ENCODE measurements around the gene SH3BGR.
"Not testable (repeated sequence)": the region's sequence is repeated elsewhere in the genome, so short reads cannot be mapped to it uniquely, and the experiment has no call there.

SH3BGR gene

DNA sequence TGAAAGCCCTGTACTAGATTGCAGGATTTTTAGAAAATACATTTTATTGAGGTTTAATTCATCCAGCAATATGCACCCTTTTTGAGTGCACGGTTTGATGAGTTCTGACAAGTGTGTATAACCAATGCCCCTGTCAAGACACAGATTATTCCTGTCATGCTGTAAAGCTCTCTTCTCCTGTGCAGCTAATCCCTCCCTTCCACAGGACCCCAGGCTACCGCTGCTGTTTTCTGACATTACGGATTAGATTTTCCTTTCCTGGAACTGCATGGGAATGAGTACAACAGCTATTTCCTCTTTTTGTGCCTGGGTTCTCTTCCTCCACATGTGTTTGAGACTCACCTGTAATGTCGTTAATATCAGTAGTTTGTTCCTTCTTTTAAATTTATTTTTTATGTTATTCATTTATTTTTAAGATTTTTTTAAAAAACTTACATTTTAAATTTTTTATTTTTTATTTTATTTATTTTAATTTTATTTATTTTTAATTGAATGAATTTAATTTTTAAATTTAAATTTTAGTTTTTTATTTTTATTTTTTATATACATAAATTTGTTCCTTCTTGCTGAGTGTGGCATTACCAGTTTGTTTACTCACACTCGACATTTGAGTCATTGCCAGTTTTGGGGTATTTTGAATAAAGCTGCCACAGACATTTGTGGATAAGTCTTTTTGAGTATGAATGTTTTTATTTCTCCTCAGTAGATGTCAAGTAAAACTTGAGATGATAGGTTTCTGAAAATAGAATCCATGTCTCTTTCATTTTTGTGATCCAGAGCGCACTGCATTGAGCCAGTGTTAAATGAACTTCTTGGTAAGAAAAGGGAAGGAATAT is 82.0 kb downstream of the SH3BGR start:
- FAIRE-seq (no peak), DNase-seq (ENCODE audit: insufficient read length, low spot score) (no peak)
- no peak for TF ChIP-seq POLR2A (IDR thresholded peaks at IDR 0.05; ENCODE audit: low read depth, low read length)

- TF ChIP-seq POLR2A (IDR thresholded peaks at IDR 0.05; ENCODE audit: low read depth, low read length) = no peak
- FAIRE-seq (no peak), DNase-seq (ENCODE audit: insufficient read length, low spot score) (no peak)
Observed at GRCh38 chr21:39535646-39536437, 84.1 kb downstream of the SH3BGR start.

GRCh38 chr21:39536835-39537234 is 85.1 kb downstream of the SH3BGR start:
- DNase-seq (ENCODE audit: insufficient read length, low spot score) = no peak
- no peak for FAIRE-seq
- no peak for TF ChIP-seq POLR2A (IDR thresholded peaks at IDR 0.05; ENCODE audit: low read depth, low read length)

- DNase-seq (ENCODE audit: insufficient read length, low spot score) = no peak
- no peak for TF ChIP-seq POLR2A (IDR thresholded peaks at IDR 0.05; ENCODE audit: low read depth, low read length)
Observed at GRCh38 chr21:39537571-39537970, 85.8 kb downstream of the SH3BGR start.

GRCh38 chr21:39538453-39539042 is 86.8 kb downstream of the SH3BGR start:
- no peak for DNase-seq (ENCODE audit: insufficient read length, low spot score)
- no peak for FAIRE-seq
- TF ChIP-seq POLR2A (IDR thresholded peaks at IDR 0.05; ENCODE audit: low read depth, low read length) = no peak

More at GRCh38 chr21:39537571-39537970, 85.8 kb downstream of the SH3BGR start:
- no peak for FAIRE-seq

DNA sequence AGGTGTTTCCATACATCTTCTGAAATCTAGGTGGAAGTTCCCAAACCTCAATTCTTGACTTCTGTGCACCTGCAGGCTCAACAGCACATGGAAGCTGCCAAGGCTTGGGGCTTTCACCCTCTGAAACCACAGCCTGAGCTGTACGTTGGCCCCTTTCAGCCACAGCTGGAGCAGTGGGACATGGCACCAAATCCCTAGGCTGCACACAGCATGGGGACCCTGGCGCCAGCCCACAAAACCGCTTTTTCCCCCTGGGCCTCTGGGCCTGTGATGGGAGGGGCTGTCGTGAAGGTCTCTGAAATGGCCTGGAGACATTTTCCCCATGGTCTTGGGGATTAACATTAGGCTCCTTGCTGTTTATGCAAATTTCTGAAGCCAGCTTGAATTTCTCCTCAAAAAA is 88.6 kb downstream of the SH3BGR start:
- not testable (repeated sequence) for DNase-seq (ENCODE audit: insufficient read length, low spot score); FAIRE-seq

- DNase-seq (ENCODE audit: insufficient read length, low spot score) (no peak), FAIRE-seq (no peak)
- no peak for TF ChIP-seq POLR2A (IDR thresholded peaks at IDR 0.05; ENCODE audit: low read depth, low read length)
Observed at GRCh38 chr21:39542736-39543135, 91.0 kb downstream of the SH3BGR start.

- FAIRE-seq = no peak
- no peak for DNase-seq (ENCODE audit: insufficient read length, low spot score)
Observed at GRCh38 chr21:39546522-39546921, 94.8 kb downstream of the SH3BGR start.

DNA sequence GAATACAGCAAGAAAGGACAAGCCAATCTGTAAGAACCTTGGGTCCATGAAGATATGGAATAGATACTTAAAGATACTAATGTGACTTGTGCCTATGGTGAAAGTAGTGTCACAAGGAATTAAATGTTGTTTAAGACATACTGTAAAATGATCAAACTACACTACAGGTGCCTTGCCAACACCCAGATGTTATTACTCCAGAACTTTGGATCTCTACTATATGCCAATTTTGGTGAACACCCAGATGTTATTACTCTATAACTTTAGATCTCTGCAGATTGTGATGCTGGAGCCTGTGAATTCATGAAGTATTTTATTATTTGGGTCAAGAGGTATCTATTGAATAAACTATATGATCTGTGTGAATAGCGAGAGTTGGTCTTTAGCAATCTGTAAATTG is 101.1 kb downstream of the SH3BGR start:
- no peak for TF ChIP-seq POLR2A (IDR thresholded peaks at IDR 0.05; ENCODE audit: low read depth, low read length)
- FAIRE-seq (no peak), DNase-seq (ENCODE audit: insufficient read length, low spot score) (no peak)

More at GRCh38 chr21:39546522-39546921, 94.8 kb downstream of the SH3BGR start:
- TF ChIP-seq POLR2A (IDR thresholded peaks at IDR 0.05; ENCODE audit: low read depth, low read length) = no peak

GRCh38 chr21:39553331-39553730 is 101.6 kb downstream of the SH3BGR start:
- no peak for TF ChIP-seq POLR2A (IDR thresholded peaks at IDR 0.05; ENCODE audit: low read depth, low read length)
- FAIRE-seq (no peak), DNase-seq (ENCODE audit: insufficient read length, low spot score) (no peak)

DNA sequence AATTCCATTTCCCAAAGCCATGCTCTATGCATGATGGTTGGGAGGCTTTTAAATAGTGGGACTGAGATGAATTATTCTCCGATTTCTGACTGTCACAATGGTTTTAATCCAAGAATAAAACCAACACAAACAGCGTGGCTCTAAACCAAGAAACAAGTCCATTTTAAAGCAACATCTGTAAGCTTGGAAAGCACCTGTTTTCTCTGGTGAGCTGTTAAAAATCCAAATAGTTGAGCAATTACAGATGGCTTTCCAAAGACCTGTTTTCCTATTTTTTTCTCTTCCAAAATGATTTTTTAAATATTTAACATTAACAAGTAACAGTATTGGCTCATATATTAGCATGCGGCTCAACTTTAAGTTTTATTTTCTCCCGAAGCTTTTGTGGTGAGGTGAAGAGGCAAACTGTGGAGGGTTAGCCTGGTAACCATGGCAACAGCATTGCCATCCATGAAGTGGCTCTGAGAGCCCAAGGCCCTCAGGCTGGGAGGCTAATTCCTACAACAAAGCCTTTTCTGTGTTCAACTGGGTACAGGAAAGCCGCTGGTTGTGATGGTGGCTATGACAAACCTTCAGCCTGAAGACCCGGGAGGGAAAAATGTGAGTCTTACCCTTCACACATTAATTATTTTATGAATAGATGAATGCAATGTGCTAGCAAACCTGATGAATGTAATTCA is 104.3 kb downstream of the SH3BGR start:
- no peak for TF ChIP-seq POLR2A (IDR thresholded peaks at IDR 0.05; ENCODE audit: low read depth, low read length)
- DNase-seq (ENCODE audit: insufficient read length, low spot score) (no peak), FAIRE-seq (no peak)

DNA sequence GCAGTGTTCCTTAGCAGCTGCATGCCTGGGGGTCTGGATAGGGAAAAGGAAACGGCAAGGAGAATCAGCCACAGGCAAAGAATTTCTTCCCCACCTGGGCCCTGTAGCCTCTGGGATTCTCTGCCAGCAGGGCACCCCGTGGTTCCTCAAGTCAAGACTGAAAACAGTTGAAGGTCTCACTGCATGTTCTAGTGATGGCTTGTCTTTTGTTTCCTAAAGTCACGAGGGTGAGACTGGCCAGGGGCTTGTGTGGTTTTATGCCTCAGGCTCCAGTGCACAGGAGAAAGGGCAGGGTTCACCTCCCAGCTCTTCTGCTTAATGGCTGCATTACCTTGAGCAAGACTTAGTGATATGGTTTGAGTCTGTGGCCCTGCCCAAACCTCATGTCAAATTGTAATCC is 107.7 kb downstream of the SH3BGR start:
- FAIRE-seq (no peak), DNase-seq (ENCODE audit: insufficient read length, low spot score) (no peak)
- no peak for TF ChIP-seq POLR2A (IDR thresholded peaks at IDR 0.05; ENCODE audit: low read depth, low read length)

DNA sequence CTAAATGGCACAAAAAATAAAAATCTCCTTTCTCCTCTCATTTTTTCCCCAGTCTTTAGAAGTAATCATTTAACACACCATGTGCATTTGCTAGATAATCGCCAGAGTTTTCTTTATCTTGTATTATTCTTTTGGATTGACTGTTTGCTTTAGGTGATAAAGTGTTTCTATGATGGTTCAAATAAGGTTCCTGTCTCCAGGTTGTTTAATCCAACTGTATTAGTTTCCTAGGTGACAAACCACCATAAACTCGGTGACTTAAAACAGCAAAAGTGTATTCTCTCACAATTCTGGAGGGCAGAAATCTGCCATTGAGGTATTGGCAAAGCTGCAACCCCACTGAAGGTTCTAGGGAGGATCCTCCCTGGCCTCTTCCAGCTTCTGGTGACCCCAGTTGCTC is 109.4 kb downstream of the SH3BGR start:
- DNase-seq (ENCODE audit: insufficient read length, low spot score) (no peak), FAIRE-seq (no peak)
- TF ChIP-seq POLR2A (IDR thresholded peaks at IDR 0.05; ENCODE audit: low read depth, low read length) = no peak
